K562 (cell line): Measurements from ENCODE around the gene GCK. TPM values are rescaled to one million over a fixed set of nuclear protein-coding genes. Genes with fewer than 3 reads are reported as not detected.
A peak's percentile ranks its signal among the peaks of the same experiment; 100 is the strongest.

Experiments
- ATAC-seq: fragments of 200-7000 bp; cut with Tn5 transposase; 3 replicates; pipeline ENCODE4 v1.9.1; 2020; ENCODE audit warnings: moderate library complexity
- BruUV-seq: library from RNA; stranded (reverse); fragments of 400-500 nt; replicated peaks from 2 replicates; lab custom pipeline; 2021; lab: Mats Ljungman, UMichigan
- CTCF ChIA-PET: fragments of 300-600 bp; formaldehyde crosslinking; extraction: SDS; loops from one replicate; lab custom pipeline; 2021; ENCODE audit warnings: low intra/inter-chr PET ratio; lab: Yijun Ruan, JAX
- POLR2A ChIA-PET: fragments of 300-600, 350-650 bp; sonication (Branson Sonifier 250); formaldehyde crosslinking; extraction: SDS; loops from one replicate; lab custom pipeline; 2021; ENCODE audit warnings: antibody characterized with exemption, inconsistent platforms; lab: Yijun Ruan, JAX
- DNase-seq, 4 experiments: peaks; one replicate each; pipeline versions ENCODE4 v3.0.0 to v3.0.0-alpha.2; 2011 to 2018; ENCODE audit warnings: low spot score in 3 of 4, mixed read lengths in 3 of 4; ENCODE audit errors: extremely low read depth in 1 of 4
- FAIRE-seq: peaks from 2 replicates; lab custom pipeline; 2011; peaks lifted over from hg19 to GRCh38; lab: Jason Lieb, UNC
- H2AFZ ChIP-seq: 2 replicates; pipeline ENCODE4 v1.6.0; 2011; ENCODE audit warnings: low read depth, low read length, control low read depth, inconsistent platforms
- H3K27ac ChIP-seq: fragments of 200-600 bp; 3 replicates; pipeline ENCODE4 v1.8.0; 2011; ENCODE audit warnings: low read depth, mild to moderate bottlenecking, control low read depth, inconsistent platforms, low read length, moderate library complexity, mixed read lengths; ENCODE audit errors: extremely low read depth
- H3K27me3 ChIP-seq, 2 experiments: fragments of 300-600 bp in 1 of 2; 2 replicates in 1 of 2; 3 replicates in 1 of 2; pipeline versions ENCODE4 v1.6.0 to v1.8.0; 2011; ENCODE audit warnings: inconsistent platforms in 2 of 2, low read length in 2 of 2, mild to moderate bottlenecking in 1 of 2, mixed read lengths in 1 of 2, moderate library complexity in 1 of 2; ENCODE audit not compliant: control insufficient read depth in 2 of 2, insufficient read depth in 2 of 2
- H3K36me3 ChIP-seq: fragments of 300-600 bp; 3 replicates; pipeline ENCODE4 v1.8.0; 2011; ENCODE audit warnings: mild to moderate bottlenecking, low read length, inconsistent platforms; ENCODE audit not compliant: control insufficient read depth, insufficient read depth
- H3K4me1 ChIP-seq, 2 experiments: fragments of 200-600 bp in 1 of 2; replicated peaks in 1 of 2; 2 replicates in 1 of 2; 3 replicates in 1 of 2; pipeline versions ENCODE4 v1.5.1 to v1.8.0; 2011; ENCODE audit warnings: inconsistent platforms in 2 of 2, low read length in 2 of 2, mild to moderate bottlenecking in 1 of 2, mixed read lengths in 1 of 2, moderate library complexity in 1 of 2; ENCODE audit not compliant: control insufficient read depth in 2 of 2, insufficient read depth in 2 of 2
- H3K4me2 ChIP-seq: 2 replicates; pipeline ENCODE4 v1.6.1; 2011; ENCODE audit warnings: low read length, control low read depth, inconsistent platforms, mixed read lengths; ENCODE audit not compliant: insufficient read depth
- H3K4me3 ChIP-seq: fragments of 200-600 bp; sonication (generic), shearing (Covaris generic); 2 replicates; pipeline ENCODE4 v1.5.1; 2016; ENCODE audit warnings: control low read depth, inconsistent platforms
- H3K79me2 ChIP-seq: fragments of 200-600 bp; 3 replicates; pipeline ENCODE4 v1.8.0; 2011; ENCODE audit warnings: low read length, inconsistent platforms; ENCODE audit not compliant: control insufficient read depth, insufficient read depth
- H3K9ac ChIP-seq, 2 experiments: 2 replicates each; pipeline versions ENCODE4 v1.6.0 to v1.6.1; 2011; ENCODE audit warnings: low read depth in 2 of 2, low read length in 2 of 2, control low read depth in 1 of 2, inconsistent platforms in 1 of 2, mild to moderate bottlenecking in 1 of 2, mixed read lengths in 1 of 2; ENCODE audit not compliant: insufficient read depth in 1 of 2
- H3K9me1 ChIP-seq: one replicate; pipeline ENCODE4 v1.6.0; 2011; ENCODE audit warnings: inconsistent platforms, mild to moderate bottlenecking, low read length, moderate library complexity; ENCODE audit not compliant: control insufficient read depth, insufficient read depth
- H3K9me3 ChIP-seq: replicated peaks from 2 replicates; pipeline ENCODE4 v1.5.1; 2011; ENCODE audit warnings: low read depth, low read length, inconsistent platforms; ENCODE audit not compliant: control insufficient read depth, insufficient read depth
- H4K20me1 ChIP-seq: replicated peaks from 2 replicates; pipeline ENCODE4 v1.6.1; 2011; ENCODE audit warnings: low read length, inconsistent platforms, mixed read lengths; ENCODE audit not compliant: control insufficient read depth, insufficient read depth
- CHD4 ChIP-seq: fragments of 200-600 bp; sonication (generic); IDR thresholded peaks from 3 replicates; pipeline ENCODE4 v1.6.1; 2012; ENCODE audit warnings: low read depth, mild to moderate bottlenecking, mixed read lengths, low read length, inconsistent platforms; ENCODE audit not compliant: insufficient read depth, insufficient replicate concordance, poor library complexity, severe bottlenecking
- ESRRB ChIP-seq: fragments of 250-450 bp; sonication (Bioruptor Pico); IDR thresholded peaks from 2 replicates; pipeline ENCODE4 v1.5.0; 2020; ENCODE audit warnings: mild to moderate bottlenecking, moderate library complexity, borderline replicate concordance
- HNRNPK ChIP-seq: fragments of 200-400 bp; formaldehyde crosslinking; IDR thresholded peaks from one replicate; pipeline ENCODE4 v1.6.1; 2018; ENCODE audit warnings: mild to moderate bottlenecking, low read depth, low read length; ENCODE audit not compliant: poor library complexity, severe bottlenecking
- KLF1 ChIP-seq: fragments of 450-650 bp; IDR thresholded peaks from 2 replicates; pipeline ENCODE4 v1.6.1; 2016; ENCODE audit warnings: missing genetic modification characterization, missing compliant biosample characterization
- PURB ChIP-seq: sonication (generic); formaldehyde crosslinking; IDR thresholded peaks from 2 replicates; pipeline ENCODE4 v1.9.0; 2021; ENCODE audit warnings: low read depth, mild to moderate bottlenecking, missing genetic modification reagents
- RB1 ChIP-seq: fragments of 450-650 bp; IDR thresholded peaks from 2 replicates; pipeline ENCODE4 v1.6.1; 2017; ENCODE audit warnings: low read depth, mild to moderate bottlenecking
- SMARCE1 ChIP-seq: fragments of 450-650 bp; IDR thresholded peaks from 2 replicates; pipeline ENCODE4 v1.7.1; 2016; ENCODE audit warnings: mild to moderate bottlenecking
- TCF7L2 ChIP-seq: fragments of 150-350 bp; IDR thresholded peaks from 2 replicates; pipeline ENCODE4 v1.6.1; 2016; ENCODE audit warnings: low read depth, mild to moderate bottlenecking, low read length, moderate library complexity
- ZNF197 ChIP-seq: fragments of 200-800 bp; sonication (Bioruptor generic); IDR thresholded peaks from 2 replicates; pipeline ENCODE4 v1.6.1; 2016; ENCODE audit warnings: low read depth, missing genetic modification characterization, missing compliant biosample characterization
- ZNF75A ChIP-seq: fragments of 450-650 bp; formaldehyde crosslinking; IDR thresholded peaks from 2 replicates; pipeline ENCODE4 v1.4.0; 2020; ENCODE audit warnings: mild to moderate bottlenecking
- WGBS: fragments of 100-300 bp; shearing (Covaris generic); methylation state at CpG from one replicate; pipeline ENCODE4 v1.1.6; 2016; ENCODE audit warnings: low coverage, mixed read lengths; ENCODE audit not compliant: insufficient coverage; ENCODE audit errors: missing lambda C conversion rate; 5-methylcytosine and 5-hydroxymethylcytosine counted together
- in situ Hi-C: fragments of 300-500 bp; cut with MboI; formaldehyde crosslinking; loops from 4 replicates; pipeline ENCODE4 v1.15.0; 2018; ENCODE audit warnings: inconsistent platforms, mixed read lengths
- intact Hi-C: fragments of 100-400 bp; cut with micrococcal nuclease; formaldehyde crosslinking; loops from 2 replicates; pipeline ENCODE4 v1.14.2; 2022
- polyA plus RNA-seq, 8 experiments: library from polyadenylated mRNA; depleted of rRNA in 4 of 8; stranded (reverse) in 5 of 8; unstranded in 3 of 8; fragments of >200 nt; fragmentation: Nextera tagmentation in 2 of 8; fragmentation: Illumina TruSeq in 1 of 8; extraction: Ambion mirVana in 2 of 8; extraction: Trizol in 1 of 8; gene quantifications; 2 replicates each; pipeline versions ENCODE4 v1.2.1 to v1.2.3, GENCODE V29; 2011 to 2014; ENCODE audit warnings: inconsistent platforms in 1 of 8, missing spikeins in 1 of 8
- total RNA-seq, 7 experiments: library from RNA; depleted of rRNA in 6 of 7; stranded (reverse); fragments of >200 nt in 6 of 7; fragmentation: Illumina TruSeq in 2 of 7; extraction: Trizol in 2 of 7; gene quantifications; 2 replicates each; pipeline versions ENCODE4 v1.2.1 to v1.2.3, GENCODE V29; 2011 to 2021; ENCODE audit warnings: low replicate concordance in 1 of 7
- TF ChIP-seq, protein P1 (sequence below): sonication (generic); formaldehyde crosslinking; IDR thresholded peaks from 2 replicates; pipeline ENCODE4 v1.8.0; 2022; ENCODE audit warnings: mild to moderate bottlenecking, missing genetic modification reagents
- TF ChIP-seq, protein P2 (sequence below): fragments of 250-450 bp; sonication (Bioruptor Pico); IDR thresholded peaks from 2 replicates; pipeline ENCODE4 v1.5.0; 2021
- TF ChIP-seq, protein P3 (sequence below): IDR thresholded peaks from 2 replicates; pipeline ENCODE4 v1.6.1; 2016; ENCODE audit warnings: missing genetic modification characterization, missing compliant biosample characterization

GCK gene
- total and polyA plus RNA-seq, 9 of the 15 experiments (the other 6 are each of a cell fraction or from before 2014, with no cell fraction given): 0.11 to 0.55 (median 0.16) TPM; not detected in 3

DNA sequence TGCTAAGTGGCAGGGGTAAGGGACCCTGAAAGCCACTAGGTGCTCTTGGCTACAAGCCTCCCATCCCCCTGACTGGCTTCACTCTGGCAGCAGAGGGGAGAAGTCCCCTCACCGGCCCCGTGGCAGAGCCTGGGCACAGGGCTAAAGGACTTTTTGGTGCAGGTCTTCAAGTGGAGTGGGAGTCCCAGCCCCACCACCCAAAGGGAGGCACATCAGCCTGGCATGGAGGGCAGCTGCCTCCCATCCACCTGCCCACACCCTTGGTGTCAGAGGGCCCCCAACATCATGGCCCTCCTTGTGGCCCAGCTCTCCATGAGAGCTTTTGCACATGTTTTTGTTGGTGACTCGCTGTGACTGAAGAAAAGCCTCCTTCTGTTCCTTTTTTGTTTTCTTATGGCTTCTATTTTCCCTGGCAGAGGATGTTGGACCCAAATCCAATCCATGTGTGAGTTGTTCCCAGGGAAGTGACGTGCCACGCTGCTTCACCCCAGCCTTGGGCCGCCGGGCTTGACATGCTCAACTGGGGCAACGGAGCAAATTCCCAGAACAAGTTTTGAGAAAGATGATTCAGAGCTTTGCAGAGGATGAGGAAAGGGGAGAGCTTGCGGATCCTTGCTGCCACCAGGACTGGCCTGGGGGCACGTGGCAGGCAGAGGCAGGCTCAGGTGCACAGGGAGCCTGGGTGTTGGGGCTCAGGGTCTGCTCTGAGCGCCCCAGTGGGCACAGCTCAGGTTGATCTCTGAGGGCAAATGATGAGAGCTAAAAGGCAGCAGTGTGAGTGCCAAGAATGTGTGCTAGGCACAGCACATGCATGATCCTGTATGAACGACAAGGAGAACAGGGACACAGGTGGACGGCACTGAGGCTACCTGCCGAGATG, 87.0 kb downstream of the GCK start:
- Histone ChIP-seq H3K4me3 (no peak overlapping the region), H3K4me1 (peaks cover 0 to 31% of the 10 kb centered on the region in 2 experiments; a peak in 4 of 5 replicates), H2AFZ (no peak overlapping the region), H3K9me1 (no peaks in the 10 kb centered on the region), H4K20me1 (0 out of 2 replicates have a peak, but pooled peaks cover 4% of the 10 kb centered on the region), H3K9me3 (no peaks in the 10 kb centered on the region), H3K9ac (peak overlapping the region in 1 of 2 experiments; percentile 35; a peak in 2 of 4 replicates), H3K36me3 (no peaks in the 10 kb centered on the region), H3K79me2 (no peaks in the 10 kb centered on the region), H3K27me3 (peaks cover 17 to 33% of the 10 kb centered on the region in 2 experiments; a peak in 4 of 5 replicates), H3K4me2 (no peak overlapping the region), H3K27ac (no peak overlapping the region)
- CTCF ChIA-PET: no interaction called here
- intact Hi-C loops (no loop called here), in situ Hi-C loops (no loop called here)
- ATAC-seq: no peak
- POLR2A ChIA-PET: interaction anchor here (0.6 to 1.0 kb wide), 5 partner anchors 9 to 103 kb away, joined by 3 to 4 read pairs (median 3); no protein-coding TSS in a partner anchor
- FAIRE-seq: no peak
- no peak for DNase-seq
- no TSS peak for BruUV-seq
- 21% methylated on average over 14 of the region's 14 CpGs for WGBS
- TF ChIP-seq RB1: no peak
- no peak for TF ChIP-seq TCF7L2
- TF ChIP-seq, protein P1, sequence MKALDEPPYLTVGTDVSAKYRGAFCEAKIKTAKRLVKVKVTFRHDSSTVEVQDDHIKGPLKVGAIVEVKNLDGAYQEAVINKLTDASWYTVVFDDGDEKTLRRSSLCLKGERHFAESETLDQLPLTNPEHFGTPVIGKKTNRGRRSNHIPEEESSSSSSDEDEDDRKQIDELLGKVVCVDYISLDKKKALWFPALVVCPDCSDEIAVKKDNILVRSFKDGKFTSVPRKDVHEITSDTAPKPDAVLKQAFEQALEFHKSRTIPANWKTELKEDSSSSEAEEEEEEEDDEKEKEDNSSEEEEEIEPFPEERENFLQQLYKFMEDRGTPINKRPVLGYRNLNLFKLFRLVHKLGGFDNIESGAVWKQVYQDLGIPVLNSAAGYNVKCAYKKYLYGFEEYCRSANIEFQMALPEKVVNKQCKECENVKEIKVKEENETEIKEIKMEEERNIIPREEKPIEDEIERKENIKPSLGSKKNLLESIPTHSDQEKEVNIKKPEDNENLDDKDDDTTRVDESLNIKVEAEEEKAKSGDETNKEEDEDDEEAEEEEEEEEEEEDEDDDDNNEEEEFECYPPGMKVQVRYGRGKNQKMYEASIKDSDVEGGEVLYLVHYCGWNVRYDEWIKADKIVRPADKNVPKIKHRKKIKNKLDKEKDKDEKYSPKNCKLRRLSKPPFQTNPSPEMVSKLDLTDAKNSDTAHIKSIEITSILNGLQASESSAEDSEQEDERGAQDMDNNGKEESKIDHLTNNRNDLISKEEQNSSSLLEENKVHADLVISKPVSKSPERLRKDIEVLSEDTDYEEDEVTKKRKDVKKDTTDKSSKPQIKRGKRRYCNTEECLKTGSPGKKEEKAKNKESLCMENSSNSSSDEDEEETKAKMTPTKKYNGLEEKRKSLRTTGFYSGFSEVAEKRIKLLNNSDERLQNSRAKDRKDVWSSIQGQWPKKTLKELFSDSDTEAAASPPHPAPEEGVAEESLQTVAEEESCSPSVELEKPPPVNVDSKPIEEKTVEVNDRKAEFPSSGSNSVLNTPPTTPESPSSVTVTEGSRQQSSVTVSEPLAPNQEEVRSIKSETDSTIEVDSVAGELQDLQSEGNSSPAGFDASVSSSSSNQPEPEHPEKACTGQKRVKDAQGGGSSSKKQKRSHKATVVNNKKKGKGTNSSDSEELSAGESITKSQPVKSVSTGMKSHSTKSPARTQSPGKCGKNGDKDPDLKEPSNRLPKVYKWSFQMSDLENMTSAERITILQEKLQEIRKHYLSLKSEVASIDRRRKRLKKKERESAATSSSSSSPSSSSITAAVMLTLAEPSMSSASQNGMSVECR: no peak
- TF ChIP-seq ESRRB: no peak
- TF ChIP-seq, protein P2, sequence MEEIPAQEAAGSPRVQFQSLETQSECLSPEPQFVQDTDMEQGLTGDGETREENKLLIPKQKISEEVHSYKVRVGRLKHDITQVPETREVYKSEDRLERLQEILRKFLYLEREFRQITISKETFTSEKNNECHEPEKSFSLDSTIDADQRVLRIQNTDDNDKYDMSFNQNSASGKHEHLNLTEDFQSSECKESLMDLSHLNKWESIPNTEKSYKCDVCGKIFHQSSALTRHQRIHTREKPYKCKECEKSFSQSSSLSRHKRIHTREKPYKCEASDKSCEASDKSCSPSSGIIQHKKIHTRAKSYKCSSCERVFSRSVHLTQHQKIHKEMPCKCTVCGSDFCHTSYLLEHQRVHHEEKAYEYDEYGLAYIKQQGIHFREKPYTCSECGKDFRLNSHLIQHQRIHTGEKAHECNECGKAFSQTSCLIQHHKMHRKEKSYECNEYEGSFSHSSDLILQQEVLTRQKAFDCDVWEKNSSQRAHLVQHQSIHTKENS (CRISPR knock-in tag): no peak
- no peak for TF ChIP-seq HNRNPK
- TF ChIP-seq ZNF75A (CRISPR knock-in tag): no peak
- TF ChIP-seq KLF1 (tag): no peak
- TF ChIP-seq CHD4: no peak
- TF ChIP-seq, protein P3, sequence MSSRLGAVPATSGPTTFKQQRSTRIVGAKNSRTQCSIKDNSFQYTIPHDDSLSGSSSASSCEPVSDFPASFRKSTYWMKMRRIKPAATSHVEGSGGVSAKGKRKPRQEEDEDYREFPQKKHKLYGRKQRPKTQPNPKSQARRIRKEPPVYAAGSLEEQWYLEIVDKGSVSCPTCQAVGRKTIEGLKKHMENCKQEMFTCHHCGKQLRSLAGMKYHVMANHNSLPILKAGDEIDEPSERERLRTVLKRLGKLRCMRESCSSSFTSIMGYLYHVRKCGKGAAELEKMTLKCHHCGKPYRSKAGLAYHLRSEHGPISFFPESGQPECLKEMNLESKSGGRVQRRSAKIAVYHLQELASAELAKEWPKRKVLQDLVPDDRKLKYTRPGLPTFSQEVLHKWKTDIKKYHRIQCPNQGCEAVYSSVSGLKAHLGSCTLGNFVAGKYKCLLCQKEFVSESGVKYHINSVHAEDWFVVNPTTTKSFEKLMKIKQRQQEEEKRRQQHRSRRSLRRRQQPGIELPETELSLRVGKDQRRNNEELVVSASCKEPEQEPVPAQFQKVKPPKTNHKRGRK (tag): no peak
- no peak for TF ChIP-seq ZNF197 (CRISPR knock-in tag)
- no peak for TF ChIP-seq PURB (CRISPR knock-in tag)
- no peak for TF ChIP-seq SMARCE1
